A549 (cell line): Measurements from ENCODE around the gene CPSF6.

ENCODE experiments used
- CHD2 ChIP-seq: fragments of 150-350 bp; IDR thresholded peaks from 2 replicates; pipeline ENCODE4 v1.6.1; 2014; ENCODE audit warnings: low read length; ENCODE audit not compliant: partially characterized antibody
- CHD4 ChIP-seq: fragments of 200-600 bp; sonication (generic); IDR thresholded peaks from 2 replicates; pipeline ENCODE4 v1.6.1; 2016; ENCODE audit warnings: antibody characterized with exemption, mild to moderate bottlenecking, borderline replicate concordance
- EP300 ChIP-seq, 2 experiments: fragments of >200 bp; sonication (Bioruptor Twin); formaldehyde crosslinking; IDR thresholded peaks; 2 replicates in 1 of 2; 3 replicates in 1 of 2; pipeline ENCODE4 v1.6.1; 2016 to 2017
- JUN ChIP-seq, 2 experiments: fragments of >200 bp; sonication (Bioruptor Twin); formaldehyde crosslinking; IDR thresholded peaks; 2 replicates in 1 of 2; 3 replicates in 1 of 2; pipeline ENCODE4 v1.6.1; 2016 to 2017
- PHF8 ChIP-seq: fragments of 200-600 bp; sonication (generic); IDR thresholded peaks from 2 replicates; pipeline ENCODE4 v1.6.1; 2016; ENCODE audit warnings: low read depth, mild to moderate bottlenecking, antibody characterized with exemption, moderate library complexity, borderline replicate concordance
- POLR2A ChIP-seq: IDR thresholded peaks from 2 replicates; pipeline ENCODE4 v1.6.1; 2012; ENCODE audit warnings: mild to moderate bottlenecking, low read length
- RAD21 ChIP-seq, 2 experiments: fragments of >200 bp in 1 of 2; sonication (Bioruptor Twin) in 1 of 2; formaldehyde crosslinking in 1 of 2; IDR thresholded peaks in 1 of 2; conservative IDR thresholded peaks in 1 of 2; 2 replicates in 1 of 2; 3 replicates in 1 of 2; pipeline ENCODE4 v1.6.1; 2012 to 2018; ENCODE audit warnings: inconsistent platforms in 1 of 2
- RFX5 ChIP-seq: fragments of 450-650 bp; IDR thresholded peaks from 2 replicates; pipeline ENCODE4 v1.7.1; 2014; ENCODE audit warnings: antibody characterized with exemption, mild to moderate bottlenecking, moderate library complexity
- TF ChIP-seq, protein P1 (sequence below): fragments of >200 bp; sonication (Bioruptor Twin); formaldehyde crosslinking; IDR thresholded peaks from 3 replicates; pipeline ENCODE4 v1.5.1; 2016
- TF ChIP-seq, protein P2 (sequence below): fragments of 150-350 bp; IDR thresholded peaks from 2 replicates; pipeline ENCODE4 v1.6.1; 2014; ENCODE audit warnings: low read depth, mild to moderate bottlenecking, low read length
- TF ChIP-seq, protein P3 (sequence below): fragments of 200-600 bp; sonication (generic); IDR thresholded peaks from 2 replicates; pipeline ENCODE4 v1.6.1; 2016; ENCODE audit warnings: antibody characterized with exemption, mild to moderate bottlenecking, moderate library complexity

DNA sequence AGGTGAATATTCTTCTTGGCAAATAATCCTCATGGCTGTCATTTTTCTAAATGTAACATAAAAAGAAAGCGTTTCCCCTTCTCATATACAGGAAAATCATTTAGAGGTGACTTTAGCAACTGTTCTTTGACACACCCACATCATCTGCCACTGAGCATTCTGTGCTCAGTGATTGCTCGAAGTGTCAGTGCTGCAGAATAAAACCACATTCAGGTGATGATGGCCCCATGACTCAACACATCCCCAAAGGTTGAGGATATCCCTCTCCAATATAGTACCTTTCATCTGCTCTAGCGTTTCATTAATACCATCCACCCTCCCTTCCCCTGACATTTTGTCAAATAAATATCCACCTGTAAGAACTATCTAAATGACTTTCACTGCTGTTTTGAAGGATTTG, 28.7 kb upstream of the CPSF6 start:
- TF ChIP-seq, protein P1, sequence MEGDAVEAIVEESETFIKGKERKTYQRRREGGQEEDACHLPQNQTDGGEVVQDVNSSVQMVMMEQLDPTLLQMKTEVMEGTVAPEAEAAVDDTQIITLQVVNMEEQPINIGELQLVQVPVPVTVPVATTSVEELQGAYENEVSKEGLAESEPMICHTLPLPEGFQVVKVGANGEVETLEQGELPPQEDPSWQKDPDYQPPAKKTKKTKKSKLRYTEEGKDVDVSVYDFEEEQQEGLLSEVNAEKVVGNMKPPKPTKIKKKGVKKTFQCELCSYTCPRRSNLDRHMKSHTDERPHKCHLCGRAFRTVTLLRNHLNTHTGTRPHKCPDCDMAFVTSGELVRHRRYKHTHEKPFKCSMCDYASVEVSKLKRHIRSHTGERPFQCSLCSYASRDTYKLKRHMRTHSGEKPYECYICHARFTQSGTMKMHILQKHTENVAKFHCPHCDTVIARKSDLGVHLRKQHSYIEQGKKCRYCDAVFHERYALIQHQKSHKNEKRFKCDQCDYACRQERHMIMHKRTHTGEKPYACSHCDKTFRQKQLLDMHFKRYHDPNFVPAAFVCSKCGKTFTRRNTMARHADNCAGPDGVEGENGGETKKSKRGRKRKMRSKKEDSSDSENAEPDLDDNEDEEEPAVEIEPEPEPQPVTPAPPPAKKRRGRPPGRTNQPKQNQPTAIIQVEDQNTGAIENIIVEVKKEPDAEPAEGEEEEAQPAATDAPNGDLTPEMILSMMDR, result no peak
- TF ChIP-seq PHF8 (no peak), POLR2A (no peak), RFX5 (no peak), CHD4 (no peak), JUN (IDR thresholded peaks at IDR 0.05) (no peak), CHD2 (no peak), RAD21 (conservative IDR thresholded peaks at IDR 0.05 in 1 of 2, IDR thresholded peaks at IDR 0.05 in 1 of 2) (no peak), EP300 (IDR thresholded peaks at IDR 0.05) (no peak)
- TF ChIP-seq, protein P2, sequence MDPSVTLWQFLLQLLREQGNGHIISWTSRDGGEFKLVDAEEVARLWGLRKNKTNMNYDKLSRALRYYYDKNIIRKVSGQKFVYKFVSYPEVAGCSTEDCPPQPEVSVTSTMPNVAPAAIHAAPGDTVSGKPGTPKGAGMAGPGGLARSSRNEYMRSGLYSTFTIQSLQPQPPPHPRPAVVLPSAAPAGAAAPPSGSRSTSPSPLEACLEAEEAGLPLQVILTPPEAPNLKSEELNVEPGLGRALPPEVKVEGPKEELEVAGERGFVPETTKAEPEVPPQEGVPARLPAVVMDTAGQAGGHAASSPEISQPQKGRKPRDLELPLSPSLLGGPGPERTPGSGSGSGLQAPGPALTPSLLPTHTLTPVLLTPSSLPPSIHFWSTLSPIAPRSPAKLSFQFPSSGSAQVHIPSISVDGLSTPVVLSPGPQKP, result no peak
- TF ChIP-seq, protein P3, sequence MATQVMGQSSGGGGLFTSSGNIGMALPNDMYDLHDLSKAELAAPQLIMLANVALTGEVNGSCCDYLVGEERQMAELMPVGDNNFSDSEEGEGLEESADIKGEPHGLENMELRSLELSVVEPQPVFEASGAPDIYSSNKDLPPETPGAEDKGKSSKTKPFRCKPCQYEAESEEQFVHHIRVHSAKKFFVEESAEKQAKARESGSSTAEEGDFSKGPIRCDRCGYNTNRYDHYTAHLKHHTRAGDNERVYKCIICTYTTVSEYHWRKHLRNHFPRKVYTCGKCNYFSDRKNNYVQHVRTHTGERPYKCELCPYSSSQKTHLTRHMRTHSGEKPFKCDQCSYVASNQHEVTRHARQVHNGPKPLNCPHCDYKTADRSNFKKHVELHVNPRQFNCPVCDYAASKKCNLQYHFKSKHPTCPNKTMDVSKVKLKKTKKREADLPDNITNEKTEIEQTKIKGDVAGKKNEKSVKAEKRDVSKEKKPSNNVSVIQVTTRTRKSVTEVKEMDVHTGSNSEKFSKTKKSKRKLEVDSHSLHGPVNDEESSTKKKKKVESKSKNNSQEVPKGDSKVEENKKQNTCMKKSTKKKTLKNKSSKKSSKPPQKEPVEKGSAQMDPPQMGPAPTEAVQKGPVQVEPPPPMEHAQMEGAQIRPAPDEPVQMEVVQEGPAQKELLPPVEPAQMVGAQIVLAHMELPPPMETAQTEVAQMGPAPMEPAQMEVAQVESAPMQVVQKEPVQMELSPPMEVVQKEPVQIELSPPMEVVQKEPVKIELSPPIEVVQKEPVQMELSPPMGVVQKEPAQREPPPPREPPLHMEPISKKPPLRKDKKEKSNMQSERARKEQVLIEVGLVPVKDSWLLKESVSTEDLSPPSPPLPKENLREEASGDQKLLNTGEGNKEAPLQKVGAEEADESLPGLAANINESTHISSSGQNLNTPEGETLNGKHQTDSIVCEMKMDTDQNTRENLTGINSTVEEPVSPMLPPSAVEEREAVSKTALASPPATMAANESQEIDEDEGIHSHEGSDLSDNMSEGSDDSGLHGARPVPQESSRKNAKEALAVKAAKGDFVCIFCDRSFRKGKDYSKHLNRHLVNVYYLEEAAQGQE, result no peak
